IMR-90 (cell line): Measurements from ENCODE around the gene CDK6. TPM values are rescaled to one million over a fixed set of nuclear protein-coding genes. Genes with fewer than 3 reads are reported as not detected.

ENCODE experiments used
- ATAC-seq: fragments of 200-7000 bp; cut with Tn5 transposase; 2 replicates; pipeline ENCODE4 v1.9.1; 2020; ENCODE audit warnings: low read depth, mild to moderate bottlenecking, moderate library complexity
- BruUV-seq: library from RNA; stranded (reverse); fragments of 400-500 nt; replicated peaks from 2 replicates; lab custom pipeline; 2021; lab: Mats Ljungman, UMichigan
- CTCF ChIA-PET: fragments of 300-600 bp; formaldehyde crosslinking; extraction: SDS; loops from one replicate; lab custom pipeline; 2021; ENCODE audit warnings: antibody characterized with exemption; lab: Yijun Ruan, JAX
- POLR2A ChIA-PET: fragments of 300-600 bp; sonication (Branson Sonifier 250); formaldehyde crosslinking; loops from one replicate; lab custom pipeline; 2022; ENCODE audit warnings: antibody characterized with exemption; ENCODE audit not compliant: unreplicated experiment; lab: Charles Lee
- DNase-seq: peaks from one replicate; pipeline ENCODE4 v3.0.0; 2013
- H2AFZ ChIP-seq: replicated peaks from 2 replicates; pipeline ENCODE3; 2013; ENCODE audit warnings: low read length, mild to moderate bottlenecking; ENCODE audit not compliant: poor library complexity
- H2AK5ac ChIP-seq: 2 replicates; pipeline ENCODE4 v1.6.1; 2013; ENCODE audit warnings: low read depth, low read length, inconsistent platforms
- H2AK9ac ChIP-seq: replicated peaks from 2 replicates; pipeline ENCODE3; 2013; ENCODE audit warnings: mild to moderate bottlenecking, low read depth, low read length, moderate library complexity; ENCODE audit not compliant: poor library complexity
- H2BK120ac ChIP-seq: 2 replicates; pipeline ENCODE4 v1.6.1; 2013; ENCODE audit warnings: low read depth, low read length, inconsistent platforms
- H2BK15ac ChIP-seq: 3 replicates; pipeline ENCODE4 v1.6.1; 2013; ENCODE audit warnings: low read depth, low read length, inconsistent platforms
- H2BK20ac ChIP-seq: 2 replicates; pipeline ENCODE4 v1.6.1; 2013; ENCODE audit warnings: low read depth, mild to moderate bottlenecking, inconsistent platforms, low read length, moderate library complexity
- H2BK5ac ChIP-seq: 2 replicates; pipeline ENCODE4 v1.6.1; 2013; ENCODE audit warnings: mild to moderate bottlenecking, low read depth, low read length, inconsistent platforms; ENCODE audit not compliant: poor library complexity, severe bottlenecking
- H3K14ac ChIP-seq: replicated peaks from 2 replicates; pipeline ENCODE4 v1.6.1; 2013; ENCODE audit warnings: low read depth, low read length, inconsistent platforms
- H3K18ac ChIP-seq: 2 replicates; pipeline ENCODE4 v1.6.1; 2013; ENCODE audit warnings: low read depth, low read length, control low read depth
- H3K23ac ChIP-seq: 2 replicates; pipeline ENCODE4 v1.6.1; 2013; ENCODE audit warnings: low read depth, low read length, inconsistent platforms
- H3K27ac ChIP-seq: 2 replicates; pipeline ENCODE4 v1.5.1; 2013; ENCODE audit warnings: mild to moderate bottlenecking, control low read depth, low read length; ENCODE audit not compliant: insufficient read depth
- H3K27me3 ChIP-seq: 2 replicates; pipeline ENCODE4 v1.6.1; 2013; ENCODE audit warnings: low read length; ENCODE audit not compliant: control insufficient read depth, insufficient read depth
- H3K36me3 ChIP-seq: 2 replicates; pipeline ENCODE4 v1.6.1; 2013; ENCODE audit warnings: low read length, mixed read lengths; ENCODE audit not compliant: control insufficient read depth, insufficient read depth
- H3K4ac ChIP-seq: 2 replicates; pipeline ENCODE4 v1.6.1; 2013; ENCODE audit warnings: low read depth, low read length, inconsistent platforms
- H3K4me1 ChIP-seq: 2 replicates; pipeline ENCODE4 v1.6.1; 2013; ENCODE audit warnings: low read length, mixed read lengths; ENCODE audit not compliant: control insufficient read depth, insufficient read depth
- H3K4me2 ChIP-seq: 2 replicates; pipeline ENCODE4 v1.6.1; 2013; ENCODE audit warnings: low read depth, mild to moderate bottlenecking, control low read depth, low read length, moderate library complexity
- H3K4me3 ChIP-seq: 2 replicates; pipeline ENCODE4 v1.5.1; 2013; ENCODE audit warnings: low read depth, mild to moderate bottlenecking, control low read depth, low read length, moderate library complexity; ENCODE audit not compliant: insufficient read depth
- H3K56ac ChIP-seq: 2 replicates; pipeline ENCODE4 v1.6.1; 2013; ENCODE audit warnings: low read length, inconsistent platforms; ENCODE audit not compliant: insufficient read depth; ENCODE audit errors: extremely low read depth
- H3K79me1 ChIP-seq, 2 experiments: 2 replicates each; pipeline ENCODE4 v1.6.1; 2013; ENCODE audit warnings: low read length in 2 of 2, inconsistent platforms in 1 of 2, low read depth in 1 of 2
- H3K9ac ChIP-seq: 2 replicates; pipeline ENCODE4 v1.6.1; 2013; ENCODE audit warnings: low read depth, low read length, control low read depth
- H3K9me1 ChIP-seq: 2 replicates; pipeline ENCODE4 v1.6.1; 2013; ENCODE audit warnings: low read length, inconsistent platforms; ENCODE audit not compliant: insufficient read depth
- H3K9me3 ChIP-seq: 2 replicates; pipeline ENCODE4 v1.6.1; 2013; ENCODE audit warnings: low read length; ENCODE audit not compliant: control insufficient read depth, insufficient read depth
- H4K20me1 ChIP-seq: 2 replicates; pipeline ENCODE4 v1.6.1; 2013; ENCODE audit warnings: low read length, inconsistent platforms; ENCODE audit not compliant: insufficient read depth
- H4K5ac ChIP-seq: 2 replicates; pipeline ENCODE4 v1.6.1; 2013; ENCODE audit warnings: mild to moderate bottlenecking, low read depth, low read length, control low read depth
- H4K8ac ChIP-seq, 2 experiments: 2 replicates each; pipeline ENCODE4 v1.6.1; 2013; ENCODE audit warnings: low read depth in 2 of 2, low read length in 2 of 2, control low read depth in 1 of 2, inconsistent platforms in 1 of 2
- H4K91ac ChIP-seq: 2 replicates; pipeline ENCODE4 v1.6.1; 2013; ENCODE audit warnings: low read depth, low read length, inconsistent platforms; ENCODE audit not compliant: insufficient read depth
- BHLHE40 ChIP-seq: fragments of 150-350 bp; IDR thresholded peaks from 2 replicates; pipeline ENCODE4 v1.6.1; 2016; ENCODE audit warnings: mild to moderate bottlenecking, low read depth, low read length
- CEBPB ChIP-seq: IDR thresholded peaks from 2 replicates; pipeline ENCODE4 v1.6.1; 2012; ENCODE audit warnings: low read depth, low read length, improper control_type of control experiment
- CTCF ChIP-seq: conservative IDR thresholded peaks from 2 replicates; pipeline ENCODE4 v1.5.1; 2012; ENCODE audit warnings: mild to moderate bottlenecking, low read depth, low read length, improper control_type of control experiment
- MAFK ChIP-seq: IDR thresholded peaks from 2 replicates; pipeline ENCODE4 v1.6.1; 2012; ENCODE audit warnings: low read depth, low read length, improper control_type of control experiment
- MXI1 ChIP-seq: IDR thresholded peaks from 2 replicates; pipeline ENCODE4 v1.6.1; 2012; ENCODE audit warnings: low read depth, mild to moderate bottlenecking, low read length, moderate library complexity, borderline replicate concordance
- POLR2A ChIP-seq: IDR thresholded peaks from 2 replicates; pipeline ENCODE4 v1.6.1; 2012; ENCODE audit warnings: mild to moderate bottlenecking, low read depth, low read length
- RAD21 ChIP-seq: IDR thresholded peaks from 2 replicates; pipeline ENCODE4 v1.6.1; 2012; ENCODE audit warnings: low read length, improper control_type of control experiment
- RCOR1 ChIP-seq: IDR thresholded peaks from 2 replicates; pipeline ENCODE4 v1.6.1; 2012; ENCODE audit warnings: mild to moderate bottlenecking, low read length, improper control_type of control experiment; ENCODE audit not compliant: insufficient replicate concordance
- SMC3 ChIP-seq: fragments of 150-350 bp; IDR thresholded peaks from 2 replicates; pipeline ENCODE4 v1.6.1; 2016; ENCODE audit warnings: low read depth, mild to moderate bottlenecking, antibody characterized with exemption, low read length, moderate library complexity
- WGBS, 2 experiments: methylation state at CpG; one replicate each; pipeline versions ENCODE4 v1.1.5 to v1.1.7; 2013; ENCODE audit warnings: missing lambda C conversion rate in 2 of 2; ENCODE audit not compliant: insufficient read length in 1 of 2; ENCODE audit errors: extremely low coverage in 2 of 2; 5-methylcytosine and 5-hydroxymethylcytosine counted together
- dilution Hi-C: fragments of 300-500 bp; cut with HindIII; formaldehyde crosslinking; loops from one replicate; pipeline ENCODE4 v1.14.3; 2018; ENCODE audit warnings: low sequenced_read_pairs; ENCODE audit not compliant: unreplicated experiment
- in situ Hi-C: fragments of 300-500 bp; cut with MboI; formaldehyde crosslinking; loops from 3 replicates; pipeline ENCODE4 v1.14.3; 2019; ENCODE audit warnings: low sequenced_read_pairs, inconsistent platforms, mixed read lengths
- intact Hi-C: fragments of 100-400 bp; cut with micrococcal nuclease; formaldehyde crosslinking; loops from 2 replicates; pipeline ENCODE4 v1.10.0; 2022
- polyA plus RNA-seq, 3 experiments: library from polyadenylated mRNA; depleted of rRNA; stranded (reverse); fragments of >200 nt; gene quantifications; 2 replicates each; pipeline ENCODE4 v1.2.3, GENCODE V29; 2012; ENCODE audit warnings: low replicate concordance in 1 of 3
- total RNA-seq: library from RNA; depleted of rRNA; stranded (reverse); fragments of >200 nt; gene quantifications from 2 replicates; pipeline ENCODE4 v1.2.3, GENCODE V29; 2012

CDK6 gene
- total and polyA plus RNA-seq, 2 of the 4 experiments (the other 2 are of a cell fraction): 21.5 to 195 TPM

GRCh38 chr7:92709150-92709549, 127.2 kb downstream of the CDK6 start:
- Histone ChIP-seq H3K27me3 (no peaks in the 10 kb centered on the region), H2AK9ac (no peak overlapping the region), H2BK5ac (peak overlapping the region; percentile 13), H2BK20ac (no peak overlapping the region), H2BK120ac (no peak overlapping the region), H3K18ac (no peak overlapping the region), H4K20me1 (peaks cover 12% of the 10 kb centered on the region; the same call in 1 of the 2 replicates), H3K4me3 (no peak overlapping the region), H2AFZ (no peak overlapping the region), H4K91ac (0 out of 2 replicates have a peak overlapping the region, but pooled peaks have one; percentile 41), H4K8ac (no peak overlapping the region), H3K4me1 (peaks cover 10% of the 10 kb centered on the region), H3K9ac (no peak overlapping the region), H3K9me3 (peaks cover 4% of the 10 kb centered on the region; the same call in 1 of the 2 replicates), H3K36me3 (peaks cover 6% of the 10 kb centered on the region), H3K9me1 (peaks cover 14% of the 10 kb centered on the region), H3K56ac (0 out of 2 replicates have a peak overlapping the region, but pooled peaks have one; percentile 2), H2BK15ac (no peak overlapping the region), H3K27ac (no peak overlapping the region), H3K4ac (no peak overlapping the region), H4K5ac (peak overlapping the region; percentile 25; the same call in 1 of the 2 replicates), H3K79me1 (peaks cover 34 to 51% of the 10 kb centered on the region in 2 experiments), H3K23ac (no peak overlapping the region), H3K4me2 (no peak overlapping the region), H3K14ac (peak overlapping the region; percentile 12; the same call in 1 of the 2 replicates), H2AK5ac (0 out of 2 replicates have a peak overlapping the region, but pooled peaks have one; percentile 56)
- BruUV-seq: no TSS peak
- in situ Hi-C loops (no loop called here), dilution Hi-C loops (no loop called here), intact Hi-C loops (no loop called here)
- no peak for TF ChIP-seq BHLHE40
- TF ChIP-seq MXI1: no peak
- TF ChIP-seq POLR2A: no peak
- no peak for TF ChIP-seq CEBPB
- TF ChIP-seq CTCF: no peak
- TF ChIP-seq RAD21: no peak
- TF ChIP-seq MAFK: no peak
- no peak for TF ChIP-seq RCOR1
- TF ChIP-seq SMC3: no peak
- ChIA-PET POLR2A (no interaction called here), CTCF (no interaction called here)
- ATAC-seq (no peak), DNase-seq (no peak)
- WGBS, 2 experiments: 100% methylated on average over 1 of the region's 2 CpGs; no CpG with 5 or more reads in 1 of the 2 experiments
